H1 (cell line): ENCODE data around the gene CRYGN. TPM values are rescaled to one million over a fixed set of nuclear protein-coding genes. Genes with fewer than 3 reads are reported as not detected.

Experiments used
- CTCF ChIA-PET: fragments of 300-600 bp; sonication (Branson Sonifier 250); formaldehyde crosslinking; loops from one replicate; lab custom pipeline; 2021; ENCODE audit not compliant: partially characterized antibody; lab: Charles Lee
- POLR2A ChIA-PET: fragments of 300-600 bp; sonication (Branson Sonifier 250); formaldehyde crosslinking; loops from one replicate; lab custom pipeline; 2021; ENCODE audit warnings: inconsistent platforms; ENCODE audit not compliant: partially characterized antibody; lab: Charles Lee
- DNase-seq, 2 experiments: peaks; one replicate each; pipeline versions ENCODE4 v3.0.0 to v3.0.0-alpha.2; 2010 to 2022; ENCODE audit warnings: low spot score in 2 of 2, low read depth in 1 of 2, mixed read lengths in 1 of 2
- FAIRE-seq: peaks from 2 replicates; lab custom pipeline; 2011; peaks lifted over from hg19 to GRCh38; lab: Jason Lieb, UNC
- H2AFZ ChIP-seq: 2 replicates; pipeline ENCODE4 v1.8.1; 2012; ENCODE audit warnings: low read length, inconsistent platforms
- H2AK5ac ChIP-seq: 2 replicates; pipeline ENCODE4 v1.6.1; 2013; ENCODE audit warnings: low read depth, low read length
- H2BK120ac ChIP-seq: replicated peaks from 2 replicates; pipeline ENCODE3; 2013; ENCODE audit warnings: low read depth, low read length, inconsistent platforms
- H2BK12ac ChIP-seq: 2 replicates; pipeline ENCODE4 v1.6.1; 2013; ENCODE audit warnings: low read depth, low read length
- H2BK15ac ChIP-seq: 2 replicates; pipeline ENCODE4 v1.6.1; 2013; ENCODE audit warnings: low read length
- H2BK20ac ChIP-seq: 2 replicates; pipeline ENCODE4 v1.6.1; 2013; ENCODE audit warnings: low read length
- H2BK5ac ChIP-seq: 2 replicates; pipeline ENCODE4 v1.6.1; 2013; ENCODE audit warnings: low read depth, low read length
- H3K14ac ChIP-seq: 2 replicates; pipeline ENCODE4 v1.6.1; 2013; ENCODE audit warnings: inconsistent platforms; ENCODE audit not compliant: insufficient read length
- H3K18ac ChIP-seq: 2 replicates; pipeline ENCODE4 v1.6.1; 2013; ENCODE audit warnings: low read length; ENCODE audit errors: extremely low read depth
- H3K23ac ChIP-seq: 2 replicates; pipeline ENCODE4 v1.6.1; 2013; ENCODE audit warnings: inconsistent platforms; ENCODE audit not compliant: insufficient read length
- H3K23me2 ChIP-seq: 2 replicates; pipeline ENCODE4 v1.6.1; 2013; ENCODE audit warnings: low read depth, low read length
- H3K27ac ChIP-seq: 2 replicates; pipeline ENCODE4 v1.6.1; 2011; ENCODE audit warnings: low read depth, low read length, inconsistent platforms
- H3K27me3 ChIP-seq, 4 experiments: replicated peaks in 1 of 4; 1 replicate in 1 of 4; 2 replicates in 3 of 4; pipeline versions ENCODE4 v1.6.1 to v1.8.1; 2011 to 2013; ENCODE audit warnings: low read length in 3 of 4, mild to moderate bottlenecking in 3 of 4, inconsistent platforms in 2 of 4, mixed read lengths in 2 of 4, moderate library complexity in 1 of 4; ENCODE audit not compliant: control insufficient read depth in 3 of 4, insufficient read depth in 3 of 4; ENCODE audit errors: extremely low read depth in 1 of 4
- H3K36me3 ChIP-seq, 4 experiments: 2 replicates each; pipeline versions ENCODE4 v1.6.1 to v1.8.1; 2011 to 2013; ENCODE audit warnings: mild to moderate bottlenecking in 4 of 4, low read length in 3 of 4, moderate library complexity in 2 of 4, control low read depth in 1 of 4, inconsistent platforms in 1 of 4; ENCODE audit not compliant: insufficient read depth in 4 of 4, control insufficient read depth in 2 of 4
- H3K4ac ChIP-seq: replicated peaks from 2 replicates; pipeline ENCODE3; 2013; ENCODE audit warnings: low read length, low read depth, mixed read lengths, inconsistent platforms; ENCODE audit not compliant: insufficient read length
- H3K4me1 ChIP-seq, 4 experiments: replicated peaks in 1 of 4; 1 replicate in 1 of 4; 2 replicates in 3 of 4; pipeline versions ENCODE4 v1.6.1 to v1.8.1; 2011 to 2013; ENCODE audit warnings: low read length in 3 of 4, inconsistent platforms in 2 of 4, mixed read lengths in 1 of 4; ENCODE audit not compliant: insufficient read depth in 4 of 4, control insufficient read depth in 3 of 4
- H3K4me2 ChIP-seq, 2 experiments: 2 replicates each; pipeline versions ENCODE4 v1.6.1 to v1.8.1; 2011 to 2013; ENCODE audit warnings: low read depth in 2 of 2, low read length in 2 of 2, control low read depth in 1 of 2, inconsistent platforms in 1 of 2, mild to moderate bottlenecking in 1 of 2; ENCODE audit not compliant: insufficient read depth in 1 of 2
- H3K4me3 ChIP-seq, 4 experiments: fragments of 200-600, 300-600 bp in 1 of 4; sonication (generic), shearing (Covaris generic), sonication (Bioruptor Twin) in 1 of 4; 2 replicates each; pipeline versions ENCODE4 v1.5.1 to v1.8.1; 2011 to 2016; ENCODE audit warnings: low read length in 4 of 4, low read depth in 3 of 4, control low read depth in 2 of 4, inconsistent platforms in 2 of 4, mild to moderate bottlenecking in 2 of 4, mixed read lengths in 1 of 4, moderate library complexity in 1 of 4; ENCODE audit not compliant: insufficient read depth in 2 of 4; ENCODE audit errors: extremely low read depth in 1 of 4
- H3K56ac ChIP-seq: replicated peaks from 2 replicates; pipeline ENCODE3; 2013; ENCODE audit warnings: low read depth, mild to moderate bottlenecking, mixed read lengths, low read length, inconsistent platforms; ENCODE audit not compliant: insufficient read length
- H3K79me1 ChIP-seq: 2 replicates; pipeline ENCODE4 v1.6.1; 2013; ENCODE audit warnings: low read depth, low read length, control low read depth
- H3K79me2 ChIP-seq, 2 experiments: 2 replicates each; pipeline versions ENCODE4 v1.6.1 to v1.8.1; 2012 to 2013; ENCODE audit warnings: low read length in 2 of 2, mild to moderate bottlenecking in 2 of 2, inconsistent platforms in 1 of 2; ENCODE audit not compliant: insufficient read depth in 2 of 2, control insufficient read depth in 1 of 2
- H3K9ac ChIP-seq, 4 experiments: replicated peaks in 1 of 4; 1 replicate in 1 of 4; 2 replicates in 3 of 4; pipeline versions ENCODE4 v1.6.1 to v1.8.1; 2011 to 2013; ENCODE audit warnings: low read depth in 3 of 4, low read length in 3 of 4, control low read depth in 2 of 4, mild to moderate bottlenecking in 2 of 4, moderate library complexity in 2 of 4, inconsistent platforms in 1 of 4; ENCODE audit errors: extremely low read depth in 1 of 4
- H3K9me3 ChIP-seq, 2 experiments: 2 replicates each; pipeline versions ENCODE4 v1.6.1 to v1.8.1; 2012 to 2013; ENCODE audit warnings: mild to moderate bottlenecking in 2 of 2, moderate library complexity in 2 of 2, control low read depth in 1 of 2, inconsistent platforms in 1 of 2, low read depth in 1 of 2, low read length in 1 of 2, mixed read lengths in 1 of 2; ENCODE audit not compliant: insufficient read depth in 2 of 2
- H4K20me1 ChIP-seq, 2 experiments: replicated peaks in 1 of 2; 2 replicates each; pipeline versions ENCODE3 to v1.8.1; 2011 to 2013; ENCODE audit warnings: inconsistent platforms in 2 of 2, low read length in 2 of 2, mild to moderate bottlenecking in 1 of 2; ENCODE audit not compliant: insufficient read depth in 2 of 2, control insufficient read depth in 1 of 2
- H4K5ac ChIP-seq: 2 replicates; pipeline ENCODE4 v1.6.1; 2013; ENCODE audit warnings: low read length, low read depth, mixed read lengths, inconsistent platforms; ENCODE audit not compliant: insufficient read length
- H4K8ac ChIP-seq: 2 replicates; pipeline ENCODE4 v1.8.0; 2013; ENCODE audit warnings: mild to moderate bottlenecking, moderate library complexity, low read length, inconsistent platforms; ENCODE audit not compliant: insufficient read depth; ENCODE audit errors: extremely low read depth
- H4K91ac ChIP-seq: replicated peaks from 2 replicates; pipeline ENCODE3; 2013; ENCODE audit warnings: low read length, mixed read lengths, inconsistent platforms; ENCODE audit not compliant: insufficient read length
- MAFK ChIP-seq: IDR thresholded peaks from 2 replicates; pipeline ENCODE4 v1.6.1; 2012; ENCODE audit warnings: low read depth, mild to moderate bottlenecking, improper control_type of control experiment, low read length
- RNF2 ChIP-seq: fragments of 200-900, 300-1000 bp; sonication (generic); IDR thresholded peaks from 2 replicates; pipeline ENCODE4 v1.7.1; 2016; ENCODE audit warnings: borderline replicate concordance, low read depth, mild to moderate bottlenecking, antibody characterized with exemption, low read length; ENCODE audit not compliant: poor library complexity, severe bottlenecking; ENCODE audit errors: missing control alignments
- SIX5 ChIP-seq: IDR thresholded peaks from 2 replicates; pipeline ENCODE4 v1.6.1; 2011; ENCODE audit warnings: mild to moderate bottlenecking, low read depth, low read length
- WGBS, 2 experiments: shearing (Covaris generic) in 1 of 2; methylation state at CpG; one replicate each; pipeline versions ENCODE4 v1.1.6 to v1.1.7; 2013 to 2015; ENCODE audit warnings: low lambda C conversion rate in 2 of 2, mixed read lengths in 2 of 2, inconsistent platforms in 1 of 2, low coverage in 1 of 2, missing lambda C conversion rate in 1 of 2; ENCODE audit not compliant: insufficient replicate concordance in 2 of 2, insufficient coverage in 1 of 2, insufficient read length in 1 of 2; ENCODE audit errors: extremely low coverage in 1 of 2, missing lambda C conversion rate in 1 of 2; 5-methylcytosine and 5-hydroxymethylcytosine counted together
- polyA plus RNA-seq, 7 experiments: library from polyadenylated mRNA; depleted of rRNA in 3 of 7; stranded (reverse) in 5 of 7; unstranded in 2 of 7; fragments of >200 nt in 5 of 7; fragments of 200-250 nt in 2 of 7; gene quantifications; 1 replicate in 5 of 7; 2 replicates in 1 of 7; 4 replicates in 1 of 7; pipeline versions ENCODE4 v1.2.1 to v1.2.3, GENCODE V29; 2011 to 2013; ENCODE audit warnings: missing spikeins in 2 of 7, mixed read lengths in 2 of 7
- total RNA-seq: library from RNA; stranded (reverse); fragmentation: NEBNext Ultra II Directional; extraction: Animal tissue kit (Norgen Biotek cat#: 25700); gene quantifications from 2 replicates; pipeline ENCODE4 v1.2.1, GENCODE V29; 2021
- TF ChIP-seq, protein P1 (sequence below): IDR thresholded peaks from 2 replicates; pipeline ENCODE4 v1.6.1; 2012; ENCODE audit warnings: low read length, inconsistent platforms
- TF ChIP-seq, protein P2 (sequence below): IDR thresholded peaks from 2 replicates; pipeline ENCODE4 v1.6.1; 2012; ENCODE audit warnings: inconsistent platforms
- TF ChIP-seq, protein P3 (sequence below), 3 experiments: IDR thresholded peaks; 1 replicate in 2 of 3; 2 replicates in 1 of 3; pipeline versions ENCODE4 v1.5.1 to v1.6.1; 2011; ENCODE audit warnings: low read length in 3 of 3, mild to moderate bottlenecking in 3 of 3, inconsistent platforms in 2 of 3, low read depth in 1 of 3, moderate library complexity in 1 of 3; ENCODE audit not compliant: insufficient read depth in 1 of 3; ENCODE audit errors: control extremely low read depth in 1 of 3

The CRYGN gene
- total and polyA plus RNA-seq, 2 of the 8 experiments (the other 6 are each of a cell fraction or from before 2014, with no cell fraction given), result 0.98 to 1.6 TPM

DNA sequence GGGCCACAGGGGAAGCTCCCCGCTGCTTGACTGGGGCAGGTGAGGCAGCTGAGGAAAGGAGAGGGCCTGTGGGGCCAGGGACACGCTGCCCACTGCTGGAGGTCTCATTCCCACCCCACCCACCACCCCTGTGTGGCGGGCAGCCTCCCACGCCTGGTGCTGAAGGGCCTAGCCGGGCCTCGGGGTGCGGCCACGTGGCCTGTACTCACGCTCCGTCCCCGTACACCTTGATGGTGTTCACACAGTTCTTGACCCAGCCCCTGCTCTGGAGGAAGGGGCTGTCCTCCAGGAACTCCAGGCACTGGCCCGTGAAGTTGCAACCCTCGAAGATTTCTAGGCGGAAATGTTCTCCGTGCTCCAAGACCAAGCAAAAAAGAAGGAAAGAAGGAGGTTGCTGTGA is 4.0 kb downstream of the CRYGN start:
- Histone ChIP-seq H2BK5ac (no peak overlapping the region), H3K4ac (no peak overlapping the region), H3K36me3 (no peaks in the 10 kb centered on the region), H3K18ac (no peak overlapping the region), H3K4me1 (peaks cover 0 to 15% (median 6%) of the 10 kb centered on the region in 4 experiments; a peak in 6 of 7 replicates), H3K79me2 (no peaks in the 10 kb centered on the region), H3K4me2 (no peak overlapping the region), H3K9ac (no peak overlapping the region), H2BK120ac (no peak overlapping the region), H2AFZ (no peak overlapping the region), H4K8ac (no peak overlapping the region), H3K23ac (no peak overlapping the region), H3K27ac (no peak overlapping the region), H4K91ac (no peak overlapping the region), H2AK5ac (no peak overlapping the region), H2BK20ac (no peak overlapping the region), H3K56ac (no peak overlapping the region), H4K20me1 (no peaks in the 10 kb centered on the region), H2BK15ac (0 out of 2 replicates have a peak overlapping the region, but pooled peaks have one; percentile 29), H3K4me3 (no peak overlapping the region), H3K9me3 (no peaks in the 10 kb centered on the region), H3K23me2 (peaks cover 8% of the 10 kb centered on the region; the same call in 1 of the 2 replicates), H3K79me1 (no peaks in the 10 kb centered on the region; the same call in 1 of the 2 replicates), H2BK12ac (no peak overlapping the region), H3K27me3 (peaks cover 0 to 7% (median 6%) of the 10 kb centered on the region in 4 experiments; a peak in 4 of 7 replicates), H4K5ac (no peak overlapping the region), H3K14ac (no peak overlapping the region)
- TF ChIP-seq SIX5, result no peak
- TF ChIP-seq, protein P1, sequence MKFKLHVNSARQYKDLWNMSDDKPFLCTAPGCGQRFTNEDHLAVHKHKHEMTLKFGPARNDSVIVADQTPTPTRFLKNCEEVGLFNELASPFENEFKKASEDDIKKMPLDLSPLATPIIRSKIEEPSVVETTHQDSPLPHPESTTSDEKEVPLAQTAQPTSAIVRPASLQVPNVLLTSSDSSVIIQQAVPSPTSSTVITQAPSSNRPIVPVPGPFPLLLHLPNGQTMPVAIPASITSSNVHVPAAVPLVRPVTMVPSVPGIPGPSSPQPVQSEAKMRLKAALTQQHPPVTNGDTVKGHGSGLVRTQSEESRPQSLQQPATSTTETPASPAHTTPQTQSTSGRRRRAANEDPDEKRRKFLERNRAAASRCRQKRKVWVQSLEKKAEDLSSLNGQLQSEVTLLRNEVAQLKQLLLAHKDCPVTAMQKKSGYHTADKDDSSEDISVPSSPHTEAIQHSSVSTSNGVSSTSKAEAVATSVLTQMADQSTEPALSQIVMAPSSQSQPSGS, result no peak
- TF ChIP-seq, protein P2, sequence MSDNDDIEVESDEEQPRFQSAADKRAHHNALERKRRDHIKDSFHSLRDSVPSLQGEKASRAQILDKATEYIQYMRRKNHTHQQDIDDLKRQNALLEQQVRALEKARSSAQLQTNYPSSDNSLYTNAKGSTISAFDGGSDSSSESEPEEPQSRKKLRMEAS, result no peak
- no peak for TF ChIP-seq MAFK
- TF ChIP-seq RNF2, result no peak
- TF ChIP-seq, protein P3, sequence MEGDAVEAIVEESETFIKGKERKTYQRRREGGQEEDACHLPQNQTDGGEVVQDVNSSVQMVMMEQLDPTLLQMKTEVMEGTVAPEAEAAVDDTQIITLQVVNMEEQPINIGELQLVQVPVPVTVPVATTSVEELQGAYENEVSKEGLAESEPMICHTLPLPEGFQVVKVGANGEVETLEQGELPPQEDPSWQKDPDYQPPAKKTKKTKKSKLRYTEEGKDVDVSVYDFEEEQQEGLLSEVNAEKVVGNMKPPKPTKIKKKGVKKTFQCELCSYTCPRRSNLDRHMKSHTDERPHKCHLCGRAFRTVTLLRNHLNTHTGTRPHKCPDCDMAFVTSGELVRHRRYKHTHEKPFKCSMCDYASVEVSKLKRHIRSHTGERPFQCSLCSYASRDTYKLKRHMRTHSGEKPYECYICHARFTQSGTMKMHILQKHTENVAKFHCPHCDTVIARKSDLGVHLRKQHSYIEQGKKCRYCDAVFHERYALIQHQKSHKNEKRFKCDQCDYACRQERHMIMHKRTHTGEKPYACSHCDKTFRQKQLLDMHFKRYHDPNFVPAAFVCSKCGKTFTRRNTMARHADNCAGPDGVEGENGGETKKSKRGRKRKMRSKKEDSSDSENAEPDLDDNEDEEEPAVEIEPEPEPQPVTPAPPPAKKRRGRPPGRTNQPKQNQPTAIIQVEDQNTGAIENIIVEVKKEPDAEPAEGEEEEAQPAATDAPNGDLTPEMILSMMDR (IDR thresholded peaks at IDR 0.05; ENCODE audit: control extremely low read depth in 1 of 3, insufficient read depth in 1 of 3, low read depth in 1 of 3, low read length in 3 of 3), result no peak
- CTCF ChIA-PET, result interaction anchor here (2.3 to 4.2 kb wide), 3 partner anchors 13 to 120 kb away, joined by 7 to 24 read pairs (median 10); no protein-coding TSS in a partner anchor
- DNase-seq, result no peak
- no peak for FAIRE-seq
- POLR2A ChIA-PET, result no interaction called here
- WGBS, 2 experiments, result 89% methylated on average over 14 of the region's 15 CpGs; no CpG with 5 or more reads in 1 of the 2 experiments
